Psoas muscle (tissue), 8 donors: ENCODE results near the gene CD163L1. TPM values are rescaled to one million over a fixed set of nuclear protein-coding genes. Genes with fewer than 3 reads are reported as not detected.
"Not testable (repeated sequence)": the region's sequence is repeated elsewhere in the genome, so short reads cannot be mapped to it uniquely, and the experiment has no call there.

Experiments used
- ATAC-seq, 4 donors: fragments of 200-7000 bp; cut with Tn5 transposase; one replicate each; pipeline ENCODE4 v1.9.1; 2020; ENCODE audit warnings: moderate library complexity in 3 of 4, mild to moderate bottlenecking in 2 of 4
- DNase-seq, 2 donors: peaks; one replicate each; pipeline ENCODE4 v3.0.0-alpha.2; 2020
- H3K27ac ChIP-seq: fragments of 200-600 bp; one replicate; pipeline ENCODE4 v1.8.0; 2022
- H3K27me3 ChIP-seq, 3 donors: fragments of 200-600 bp in 1 of 3; one replicate each; pipeline versions ENCODE4 v1.6.1 to v1.8.0; 2013 to 2022; ENCODE audit warnings: low read length in 2 of 3, mild to moderate bottlenecking in 2 of 3, moderate library complexity in 1 of 3; ENCODE audit not compliant: insufficient read depth in 3 of 3
- H3K36me3 ChIP-seq, 2 donors: fragments of 200-600 bp in 1 of 2; one replicate each; pipeline versions ENCODE4 v1.6.1 to v1.8.0; 2013 to 2022; ENCODE audit warnings: low read depth in 1 of 2, mild to moderate bottlenecking in 1 of 2, moderate library complexity in 1 of 2; ENCODE audit not compliant: insufficient read depth in 1 of 2
- H3K4me1 ChIP-seq: fragments of 200-600 bp; one replicate; pipeline ENCODE4 v1.8.0; 2022
- H3K4me3 ChIP-seq: fragments of 200-600 bp; one replicate; pipeline ENCODE4 v1.8.0; 2022; ENCODE audit warnings: mild to moderate bottlenecking
- H3K9me3 ChIP-seq: fragments of 200-600 bp; one replicate; pipeline ENCODE4 v1.8.0; 2022
- CTCF ChIP-seq: fragments of 200-600 bp; IDR thresholded peaks from one replicate; pipeline ENCODE4 v1.8.0; 2022; ENCODE audit warnings: antibody characterized with exemption
- WGBS, 3 donors: extraction: QIAGEN DNeasy Blood & Tissue Kit; methylation state at CpG; one replicate each; pipeline versions ENCODE4 v1.1.6 to v1.1.7; 2013; 5-methylcytosine and 5-hydroxymethylcytosine counted together
- intact Hi-C, 2 donors: fragments of 100-400 bp; cut with DNase I; formaldehyde crosslinking; loops; one replicate each; pipeline versions ENCODE4 v1.11.0 to v1.14.2; 2022
- polyA plus RNA-seq, 3 donors: library from polyadenylated mRNA; stranded (reverse); fragments of 200-250 nt; gene quantifications; one replicate each; pipeline ENCODE4 v1.2.3, GENCODE V29; 2013
- total RNA-seq, 4 donors: library from RNA; stranded (reverse); fragmentation: NEBNext Ultra II Directional in 2 of 4; extraction: Animal tissue kit (Norgen Biotek cat#: 25700) in 2 of 4; gene quantifications; one replicate each; pipeline versions ENCODE4 v1.2.1 to v1.2.4, GENCODE V29; 2021 to 2023
- donor health status: healthy with polysubstance abuse.
- donor health status: DM: no; HTN: no; CAD: no; lungs with moderate emphysema.
- donor health status: Bipolar disorder and iron deficiency.
- donor health status: healthy.
- donor health status: DM: yes; HTN: yes; CAD: no.
- donor health status: DM: no; HTN: no; CAD: no.
- donor health status: DM: no; HTN: no; CAD: no.
- donor health status: DM: yes; HTN: yes; CAD: no.

CD163L1 gene
- total and polyA plus RNA-seq, 7 donors, result 0.03 to 2.8 (median 0.80) TPM

DNA sequence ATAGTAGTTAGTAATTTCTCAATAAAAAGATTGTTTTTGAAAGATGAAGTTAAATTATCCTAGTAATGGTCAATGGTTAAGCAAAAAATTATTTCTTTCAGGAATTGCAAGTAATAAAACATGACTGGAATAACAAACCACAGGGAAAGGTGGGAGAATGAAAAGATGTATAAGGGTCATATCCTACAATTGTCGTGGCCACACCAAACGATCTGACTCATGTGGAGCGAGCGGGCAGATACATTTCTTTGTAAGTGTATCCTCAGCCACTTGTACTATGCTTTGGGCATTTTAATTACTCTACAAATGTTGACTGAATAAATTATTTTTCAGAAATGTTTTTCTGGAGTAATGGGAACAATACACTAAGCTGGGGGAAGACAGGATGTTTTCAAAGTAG, 94.5 kb downstream of the CD163L1 start:
- 60 to 74% (median 69%) methylated on average over 4 of the region's 4 CpGs for WGBS, 3 donors

DNA sequence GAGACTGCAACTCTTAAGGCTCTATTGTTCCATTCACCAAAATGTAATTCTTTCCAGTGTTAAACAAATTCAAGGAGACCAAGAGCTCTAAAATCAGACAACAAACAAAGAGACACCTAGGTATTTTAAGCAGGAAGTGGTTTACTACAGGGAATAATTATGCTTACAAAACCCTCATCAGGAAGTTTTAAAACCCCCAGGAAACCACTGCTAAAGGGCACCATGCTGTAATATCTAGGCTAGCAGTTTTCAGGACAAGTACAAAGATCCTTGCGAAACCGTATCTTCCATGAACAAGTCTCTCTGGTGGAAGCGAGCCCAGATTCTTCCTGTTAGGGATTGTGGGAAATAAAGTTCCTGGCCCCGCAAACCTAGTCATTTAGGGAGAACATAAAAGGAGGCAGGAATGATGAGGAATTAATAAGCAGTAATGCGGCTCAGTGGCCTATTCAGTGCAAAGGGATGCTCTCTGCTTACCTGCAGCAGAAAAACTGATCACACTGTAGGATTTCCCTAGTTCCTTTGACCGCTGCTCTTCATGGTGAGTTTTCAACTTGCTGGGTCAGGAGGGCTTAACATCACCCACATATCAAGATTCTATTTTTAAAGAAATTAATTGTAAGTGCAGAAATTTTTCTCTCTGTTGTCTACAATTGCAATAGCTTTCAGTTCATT, 97.3 kb downstream of the CD163L1 start:
- 76 to 84% (median 79%) methylated on average over 6 of the region's 6 CpGs for WGBS, 3 donors

More for the DNA sequence above, 94.5 kb downstream of the CD163L1 start:
- Histone ChIP-seq H3K9me3 (no peaks in the 10 kb centered on the region), H3K36me3 (no peaks in the 10 kb centered on the region), H3K27me3 (no peaks in the 10 kb centered on the region), H3K27ac (no peak overlapping the region), H3K4me3 (no peak overlapping the region), H3K4me1 (no peaks in the 10 kb centered on the region)
- TF ChIP-seq CTCF, result no peak
- intact Hi-C loops, result no loop called here
- no peak for DNase-seq
- ATAC-seq, result no peak

DNA sequence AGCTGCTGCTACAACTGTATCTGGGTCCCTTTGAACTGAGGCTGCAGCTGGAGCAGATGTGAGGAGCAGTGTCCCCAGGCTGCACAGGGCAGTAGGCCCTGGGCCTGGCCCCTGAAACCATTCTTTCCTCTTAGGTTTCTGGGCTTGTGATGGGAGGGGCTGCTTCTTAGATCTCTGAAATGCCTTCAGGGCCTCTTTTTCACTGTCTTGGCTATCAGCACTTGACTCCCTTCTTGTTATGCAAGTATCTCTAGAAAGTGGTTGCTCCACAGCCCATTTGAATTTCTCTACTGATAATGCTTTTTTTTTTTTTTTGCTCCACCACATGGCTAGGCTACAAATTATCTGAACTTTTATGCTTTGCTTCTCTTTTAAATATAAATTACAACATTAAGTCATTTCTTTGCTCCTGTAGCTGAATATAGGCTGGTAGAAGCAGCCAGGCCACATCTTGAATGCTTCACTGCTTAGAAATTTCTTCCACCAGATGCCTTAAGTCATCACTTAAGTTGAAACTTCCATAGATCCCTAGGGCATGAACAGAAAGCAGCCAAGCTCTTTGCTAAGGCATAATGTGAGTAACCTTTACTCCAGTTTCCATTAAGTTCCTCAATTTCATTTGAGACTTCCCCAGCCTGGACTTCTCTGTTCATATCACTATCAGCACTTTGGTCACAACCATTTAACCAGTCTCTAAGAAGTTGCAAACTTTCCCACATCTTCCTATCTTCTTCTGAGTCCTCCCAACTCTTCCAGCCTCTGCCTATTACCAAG, 98.9 kb downstream of the CD163L1 start:
- H3K4me3 ChIP-seq, result no peak overlapping the region
- H3K27ac ChIP-seq, result no peak overlapping the region
- ATAC-seq (no peak), DNase-seq (no peak)
- no peaks in the 10 kb centered on the region for H3K27me3 ChIP-seq
- TF ChIP-seq CTCF, result no peak
- H3K9me3 ChIP-seq, result no peaks in the 10 kb centered on the region
- intact Hi-C loops, result no loop called here
- H3K4me1 ChIP-seq, result no peaks in the 10 kb centered on the region
- no peaks in the 10 kb centered on the region for H3K36me3 ChIP-seq

More for the DNA sequence above, 97.3 kb downstream of the CD163L1 start:
- Histone ChIP-seq H3K36me3 (no peaks in the 10 kb centered on the region), H3K27me3 (no peaks in the 10 kb centered on the region), H3K9me3 (no peaks in the 10 kb centered on the region), H3K27ac (no peak overlapping the region), H3K4me3 (no peak overlapping the region), H3K4me1 (no peaks in the 10 kb centered on the region)
- TF ChIP-seq CTCF, result no peak
- intact Hi-C loops, result no loop called here
- DNase-seq (no peak), ATAC-seq (no peak)

GRCh38 chr12:7339675-7340074, 104.3 kb downstream of the CD163L1 start:
- peaks cover 4% of the 10 kb centered on the region for H3K9me3 ChIP-seq
- H3K27me3 ChIP-seq, result no peaks in the 10 kb centered on the region
- no peaks in the 10 kb centered on the region for H3K36me3 ChIP-seq
- DNase-seq, result no peak
- no peak overlapping the region for H3K4me3 ChIP-seq
- WGBS, 3 donors, result 75 to 87% (median 78%) methylated on average over 1 of the region's 1 CpG
- no peaks in the 10 kb centered on the region for H3K4me1 ChIP-seq
- ATAC-seq, result no peak
- intact Hi-C loops, result no loop called here
- no peak for TF ChIP-seq CTCF
- no peak overlapping the region for H3K27ac ChIP-seq

GRCh38 chr12:7337790-7338189, 106.2 kb downstream of the CD163L1 start:
- DNase-seq, H3K4me3 ChIP-seq, intact Hi-C loops, H3K36me3 ChIP-seq, H3K27ac ChIP-seq, ATAC-seq, H3K4me1 ChIP-seq, H3K27me3 ChIP-seq, H3K9me3 ChIP-seq: not testable (repeated sequence)
- WGBS, 3 donors, result 83 to 88% (median 85%) methylated on average over 5 of the region's 5 CpGs
